ENCODE results near the gene ACSM5.

Gene ACSM5

GRCh38 chr16:20409398-20410120 is at the start of gene ACSM5:
Gene ACSM5, plus strand, starts transcription at chr16:20409534. Its CDS starts 1,951 bp downstream, at chr16:20411485.
- DNase-seq (ENCODE audit: low read depth): no peak

GRCh38 chr16:20359997-20360396 is 49.3 kb upstream of the ACSM5 start:
- no peak for DNase-seq (ENCODE audit: low read depth)

GRCh38 chr16:20363191-20363590 is 46.1 kb upstream of the ACSM5 start:
- no peak for DNase-seq (ENCODE audit: low read depth)

GRCh38 chr16:20364051-20364450 is 45.3 kb upstream of the ACSM5 start:
- no peak for DNase-seq (ENCODE audit: low read depth)

GRCh38 chr16:20369452-20370054 is 39.8 kb upstream of the ACSM5 start:
- no peak for DNase-seq (ENCODE audit: low read depth)

- no peak for DNase-seq (ENCODE audit: low read depth)
These were observed 36.6 kb upstream of the ACSM5 start for GRCh38 chr16:20372701-20373100.

GRCh38 chr16:20377181-20377580 is 32.2 kb upstream of the ACSM5 start:
- DNase-seq (ENCODE audit: low read depth): no peak

GRCh38 chr16:20380782-20381181 is 28.6 kb upstream of the ACSM5 start:
- DNase-seq (ENCODE audit: low read depth): no peak

GRCh38 chr16:20382202-20382948 is 27.0 kb upstream of the ACSM5 start:
- no peak for DNase-seq (ENCODE audit: low read depth)

- peak; percentile 13 for DNase-seq (ENCODE audit: low read depth)
These were observed 26.0 kb upstream of the ACSM5 start for GRCh38 chr16:20383106-20384029.

- DNase-seq (ENCODE audit: low read depth): peak; percentile 6
These were observed 23.2 kb upstream of the ACSM5 start for GRCh38 chr16:20385844-20386832.

GRCh38 chr16:20387978-20388377 is 21.4 kb upstream of the ACSM5 start:
- DNase-seq (ENCODE audit: low read depth): no peak

- no peak for DNase-seq (ENCODE audit: low read depth)
These were observed 20.5 kb upstream of the ACSM5 start for GRCh38 chr16:20388854-20389253.

- DNase-seq (ENCODE audit: low read depth): no peak
These were observed 18.3 kb upstream of the ACSM5 start for GRCh38 chr16:20391045-20391444.

- no peak for DNase-seq (ENCODE audit: low read depth)
These were observed 15.3 kb upstream of the ACSM5 start for GRCh38 chr16:20393801-20394577.

- no peak for DNase-seq (ENCODE audit: low read depth)
These were observed 13.4 kb upstream of the ACSM5 start for GRCh38 chr16:20395946-20396345.

- DNase-seq (ENCODE audit: low read depth): no peak
These were observed 12.4 kb upstream of the ACSM5 start for GRCh38 chr16:20396846-20397467.

- DNase-seq (ENCODE audit: low read depth): no peak
These were observed 11.8 kb upstream of the ACSM5 start for GRCh38 chr16:20397468-20398074.

GRCh38 chr16:20398603-20399002 is 10.7 kb upstream of the ACSM5 start:
- DNase-seq (ENCODE audit: low read depth): no peak

Data from HS-5 (cell line).